ENCODE results near the gene NDRG2.
"Not testable (repeated sequence)": the region's sequence is repeated elsewhere in the genome, so short reads cannot be mapped to it uniquely, and the experiment has no call there.

Gene NDRG2

GRCh38 chr14:21055432-21056117, 30.7 kb upstream of the NDRG2 start:
- DNase-seq (ENCODE audit: low spot score): no peak

GRCh38 chr14:21054768-21055145, 29.9 kb upstream of the NDRG2 start:
- no peak for DNase-seq (ENCODE audit: low spot score)

- no peak for DNase-seq (ENCODE audit: low spot score)
Observed at GRCh38 chr14:21054123-21054767, 29.4 kb upstream of the NDRG2 start.

GRCh38 chr14:21053184-21054122, 28.6 kb upstream of the NDRG2 start:
- DNase-seq (ENCODE audit: low spot score): no peak

- DNase-seq (ENCODE audit: low spot score): no peak
Observed at GRCh38 chr14:21050597-21050996, 25.7 kb upstream of the NDRG2 start.

- no peak for DNase-seq (ENCODE audit: low spot score)
Observed at GRCh38 chr14:21049271-21049673, 24.4 kb upstream of the NDRG2 start.

GRCh38 chr14:21048638-21049037, 23.8 kb upstream of the NDRG2 start:
- DNase-seq (ENCODE audit: low spot score): no peak

GRCh38 chr14:21047378-21047781, 22.5 kb upstream of the NDRG2 start:
- no peak for DNase-seq (ENCODE audit: low spot score)

GRCh38 chr14:21043974-21044618, 19.2 kb upstream of the NDRG2 start:
- DNase-seq (ENCODE audit: low spot score): no peak

- DNase-seq (ENCODE audit: low spot score): no peak
Observed at GRCh38 chr14:21043387-21043973, 18.6 kb upstream of the NDRG2 start.

- no peak for DNase-seq (ENCODE audit: low spot score)
Observed at GRCh38 chr14:21042918-21043317, 18.1 kb upstream of the NDRG2 start.

- no peak for DNase-seq (ENCODE audit: low spot score)
Observed at GRCh38 chr14:21041676-21042433, 17.0 kb upstream of the NDRG2 start, which contains the start of gene RNASE7. Gene RNASE7, plus strand, starts transcription at chr14:21042362. Its CDS starts 631 bp downstream, at chr14:21042993.

GRCh38 chr14:21040941-21041340, 16.1 kb upstream of the NDRG2 start:
- not testable (repeated sequence) for DNase-seq (ENCODE audit: low spot score)

- DNase-seq (ENCODE audit: low spot score): no peak
Observed at GRCh38 chr14:21040370-21040925, 15.6 kb upstream of the NDRG2 start.

GRCh38 chr14:21039585-21040369, 14.9 kb upstream of the NDRG2 start:
- DNase-seq (ENCODE audit: low spot score): peak; percentile 41

GRCh38 chr14:21038441-21039422, 13.9 kb upstream of the NDRG2 start:
- DNase-seq (ENCODE audit: low spot score): no peak

GRCh38 chr14:21037156-21037555, 12.3 kb upstream of the NDRG2 start:
- no peak for DNase-seq (ENCODE audit: low spot score)

- no peak for DNase-seq (ENCODE audit: low spot score)
Observed at GRCh38 chr14:21036751-21037150, 11.9 kb upstream of the NDRG2 start.

GRCh38 chr14:21034707-21035106, 9.8 kb upstream of the NDRG2 start, which contains the start of gene RNASE13:
Gene RNASE13, minus strand, starts transcription at chr14:21034807. Its CDS starts 519 bp downstream, at chr14:21034288.
- DNase-seq (ENCODE audit: low spot score): no peak
